ENCODE results near the gene SUGP2. TPM values are rescaled to one million over a fixed set of nuclear protein-coding genes. Genes with fewer than 3 reads are reported as not detected.

SUGP2 gene
- total and polyA plus RNA-seq, 2 of the 13 experiments (the other 11 are each of a cell fraction or from before 2014, with no cell fraction given) = 40.6 to 57.7 TPM

DNA sequence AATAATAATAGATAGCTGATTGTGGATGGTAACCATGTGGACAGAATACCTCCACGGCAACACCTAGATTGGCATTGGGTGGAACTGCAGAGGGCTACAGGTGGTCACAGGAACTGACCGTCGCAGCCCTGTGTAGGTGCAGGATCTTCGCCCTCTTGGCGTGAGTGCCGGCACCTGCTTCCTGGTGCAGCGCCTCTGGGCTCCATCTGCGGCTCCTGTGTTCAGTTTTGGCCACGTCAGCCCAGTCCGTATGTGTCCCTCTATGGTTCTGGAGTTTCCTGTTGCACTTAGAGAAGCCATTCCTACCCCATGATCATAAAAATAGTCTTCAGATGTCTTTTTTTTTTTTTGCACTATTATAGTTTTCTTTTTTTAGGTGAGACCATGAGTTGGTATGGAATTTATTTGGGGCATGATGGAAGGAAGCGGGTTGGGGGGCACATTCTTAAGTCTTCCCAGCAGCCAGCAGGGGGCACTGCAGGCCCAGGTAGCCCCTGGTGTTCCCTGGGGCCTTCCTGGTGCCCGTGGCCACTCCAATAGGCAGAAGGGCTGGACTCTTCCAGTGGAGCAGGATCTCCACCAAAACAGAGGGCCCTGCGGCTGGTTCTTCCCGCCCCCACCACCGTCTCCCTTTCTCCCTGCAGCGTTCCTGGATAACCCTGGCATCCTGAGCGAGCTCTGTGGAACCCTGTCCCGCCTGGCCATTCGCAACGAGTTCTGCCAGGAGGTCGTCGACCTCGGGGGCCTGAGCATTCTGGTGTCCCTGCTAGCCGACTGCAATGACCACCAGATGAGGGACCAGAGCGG lies 20.4 kb upstream of the SUGP2 start (continued):
- TF ChIP-seq ZNF710 (CRISPR knock-in tag; IDR thresholded peaks at IDR 0.05; ENCODE audit: borderline replicate concordance) (0 out of 2 replicates have a peak, but pooled peaks have one; percentile 21), ZNF382 (CRISPR knock-in tag; IDR thresholded peaks at IDR 0.05; ENCODE audit: borderline replicate concordance) (no peak), ATF7-NPFF (CRISPR knock-in tag; IDR thresholded peaks at IDR 0.05; ENCODE audit: low read depth) (no peak), CCDC6 (CRISPR knock-in tag; IDR thresholded peaks at IDR 0.05) (no peak), ELF3 (CRISPR knock-in tag; IDR thresholded peaks at IDR 0.05) (peak; percentile 34; the same call in 1 of the 2 replicates), TEAD2 (CRISPR knock-in tag; IDR thresholded peaks at IDR 0.05) (no peak), BCL6 (CRISPR knock-in tag; IDR thresholded peaks at IDR 0.05) (no peak), TCF12 (IDR thresholded peaks at IDR 0.05) (no peak), TCF12 (CRISPR knock-in tag; IDR thresholded peaks at IDR 0.05) (no peak), RBAK (CRISPR knock-in tag; IDR thresholded peaks at IDR 0.05) (no peak), ZNF143 (CRISPR knock-in tag; IDR thresholded peaks at IDR 0.05) (no peak), SMYD3 (CRISPR knock-in tag; IDR thresholded peaks at IDR 0.05) (no peak), HMGXB4 (CRISPR knock-in tag; IDR thresholded peaks at IDR 0.05; ENCODE audit: borderline replicate concordance in 1 of 2, low read depth in 1 of 2) (no peak), ELK4 (CRISPR knock-in tag; IDR thresholded peaks at IDR 0.05; ENCODE audit: borderline replicate concordance) (no peak)
- TF ChIP-seq, protein P1, sequence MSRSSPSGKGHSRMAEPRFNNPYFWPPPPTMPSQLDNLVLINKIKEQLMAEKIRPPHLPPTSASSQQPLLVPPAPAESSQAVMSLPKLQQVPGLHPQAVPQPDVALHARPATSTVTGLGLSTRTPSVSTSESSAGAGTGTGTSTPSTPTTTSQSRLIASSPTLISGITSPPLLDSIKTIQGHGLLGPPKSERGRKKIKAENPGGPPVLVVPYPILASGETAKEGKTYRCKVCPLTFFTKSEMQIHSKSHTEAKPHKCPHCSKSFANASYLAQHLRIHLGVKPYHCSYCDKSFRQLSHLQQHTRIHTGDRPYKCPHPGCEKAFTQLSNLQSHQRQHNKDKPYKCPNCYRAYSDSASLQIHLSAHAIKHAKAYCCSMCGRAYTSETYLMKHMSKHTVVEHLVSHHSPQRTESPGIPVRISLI (CRISPR knock-in tag; IDR thresholded peaks at IDR 0.05; ENCODE audit: borderline replicate concordance) = 0 out of 2 replicates have a peak, but pooled peaks have one; percentile 14
- TF ChIP-seq, protein P2, sequence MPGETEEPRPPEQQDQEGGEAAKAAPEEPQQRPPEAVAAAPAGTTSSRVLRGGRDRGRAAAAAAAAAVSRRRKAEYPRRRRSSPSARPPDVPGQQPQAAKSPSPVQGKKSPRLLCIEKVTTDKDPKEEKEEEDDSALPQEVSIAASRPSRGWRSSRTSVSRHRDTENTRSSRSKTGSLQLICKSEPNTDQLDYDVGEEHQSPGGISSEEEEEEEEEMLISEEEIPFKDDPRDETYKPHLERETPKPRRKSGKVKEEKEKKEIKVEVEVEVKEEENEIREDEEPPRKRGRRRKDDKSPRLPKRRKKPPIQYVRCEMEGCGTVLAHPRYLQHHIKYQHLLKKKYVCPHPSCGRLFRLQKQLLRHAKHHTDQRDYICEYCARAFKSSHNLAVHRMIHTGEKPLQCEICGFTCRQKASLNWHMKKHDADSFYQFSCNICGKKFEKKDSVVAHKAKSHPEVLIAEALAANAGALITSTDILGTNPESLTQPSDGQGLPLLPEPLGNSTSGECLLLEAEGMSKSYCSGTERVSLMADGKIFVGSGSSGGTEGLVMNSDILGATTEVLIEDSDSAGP (CRISPR knock-in tag; IDR thresholded peaks at IDR 0.05; ENCODE audit: borderline replicate concordance) = peak; percentile 25; the same call in 1 of the 2 replicates
- TF ChIP-seq, protein P3, sequence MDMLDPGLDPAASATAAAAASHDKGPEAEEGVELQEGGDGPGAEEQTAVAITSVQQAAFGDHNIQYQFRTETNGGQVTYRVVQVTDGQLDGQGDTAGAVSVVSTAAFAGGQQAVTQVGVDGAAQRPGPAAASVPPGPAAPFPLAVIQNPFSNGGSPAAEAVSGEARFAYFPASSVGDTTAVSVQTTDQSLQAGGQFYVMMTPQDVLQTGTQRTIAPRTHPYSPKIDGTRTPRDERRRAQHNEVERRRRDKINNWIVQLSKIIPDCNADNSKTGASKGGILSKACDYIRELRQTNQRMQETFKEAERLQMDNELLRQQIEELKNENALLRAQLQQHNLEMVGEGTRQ (IDR thresholded peaks at IDR 0.05; ENCODE audit: low read depth, low read length) = no peak
- TF ChIP-seq, protein P3 (CRISPR knock-in tag; IDR thresholded peaks at IDR 0.05; ENCODE audit: borderline replicate concordance) = no peak
